GM21825 (cell line): Measurements from ENCODE around the gene CDK2AP2.
A peak's percentile ranks its signal among the peaks of the same experiment; 100 is the strongest.
"Not testable (repeated sequence)": the region's sequence is repeated elsewhere in the genome, so short reads cannot be mapped to it uniquely, and the experiment has no call there.

Experiments
- ATAC-seq: cut with Tn5 transposase; IDR thresholded peaks from one replicate; pipeline ENCODE4 v1.9.1; 2021; ENCODE audit warnings: mild to moderate bottlenecking, moderate library complexity; ENCODE audit not compliant: unreplicated experiment

The CDK2AP2 gene

DNA sequence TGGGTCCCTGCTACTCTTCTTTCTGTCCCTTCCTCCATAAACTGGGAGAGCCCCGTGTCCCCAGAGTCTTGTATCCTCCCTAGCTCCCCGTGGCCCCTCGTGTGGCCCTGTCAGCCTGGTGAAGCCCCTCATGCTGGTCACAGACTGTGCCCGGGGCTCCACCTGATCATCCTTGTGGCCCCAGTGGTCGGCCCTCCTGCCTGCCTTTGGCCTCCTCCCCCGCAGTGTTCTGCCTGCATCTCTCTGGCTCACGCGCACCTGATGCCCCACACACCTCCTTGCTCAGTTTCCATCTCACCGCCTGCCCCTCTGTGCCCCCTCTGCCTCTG is 16.5 kb upstream of the CDK2AP2 start:
- ATAC-seq: no peak

GRCh38 chr11:67523556-67524479 is 15.9 kb upstream of the CDK2AP2 start:
- ATAC-seq: no peak

DNA sequence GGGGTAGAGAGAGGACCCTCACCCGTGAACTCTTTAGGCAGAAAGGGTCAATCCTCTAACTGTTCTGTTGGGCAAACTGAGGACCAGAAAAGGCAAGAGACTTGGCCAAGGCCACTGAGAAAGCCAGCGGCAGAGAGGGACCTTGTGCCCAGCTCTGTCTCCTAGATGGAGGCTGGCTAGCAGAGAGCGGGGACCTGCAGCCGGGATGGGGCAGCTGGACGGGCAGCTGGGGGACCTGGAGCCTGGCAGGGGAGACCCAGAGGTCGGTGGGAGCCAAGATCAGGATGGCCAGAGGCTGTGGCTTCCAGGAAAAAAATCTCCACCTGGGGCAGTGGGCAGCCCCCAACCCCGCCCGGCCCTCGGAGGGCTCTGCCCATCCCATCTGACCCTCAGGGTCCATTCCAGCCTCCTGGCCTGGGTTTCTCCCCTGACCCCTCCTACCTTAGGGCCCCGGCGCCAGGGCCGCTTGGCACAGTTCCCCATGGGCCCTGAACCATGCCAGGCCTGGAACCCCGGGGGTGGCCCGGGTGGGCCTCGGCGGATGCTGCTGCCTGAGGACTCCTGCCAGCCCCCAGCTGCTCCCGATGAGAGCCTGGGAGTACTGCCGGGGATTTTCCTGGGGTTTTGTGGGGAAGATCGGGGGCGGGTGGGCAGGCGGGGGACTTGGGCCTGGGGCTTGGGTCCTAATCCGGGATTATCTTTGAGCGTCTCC is 15.0 kb upstream of the CDK2AP2 start, which contains the start of gene CABP2:
Gene CABP2 (minus strand): TSS at position 603 of the 712 bp plus-strand sequence. CDS start 120 bp downstream, at position 483.
- ATAC-seq: no peak

GRCh38 chr11:67522338-67522737 is 14.4 kb upstream of the CDK2AP2 start:
- no peak for ATAC-seq

DNA sequence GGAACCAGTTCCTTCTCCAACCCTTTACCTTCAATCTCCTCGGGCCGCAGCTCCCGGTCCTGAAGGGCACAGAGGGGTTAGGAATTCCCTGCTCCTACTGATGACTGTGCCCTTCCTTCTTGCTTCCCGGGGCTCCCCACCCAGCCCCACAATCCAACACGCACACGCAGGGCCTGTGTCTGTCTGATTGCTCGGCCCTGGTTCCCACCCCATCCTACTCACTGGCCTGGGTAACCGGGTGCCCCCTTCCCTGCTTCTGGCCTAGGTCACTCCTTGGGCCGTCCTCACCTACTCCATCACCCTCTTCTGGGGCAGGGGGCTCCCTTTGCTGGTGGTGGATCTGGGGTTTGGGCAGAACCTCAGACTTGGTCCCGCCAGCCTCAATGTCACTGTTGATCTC is 14.0 kb upstream of the CDK2AP2 start:
- no peak for ATAC-seq

GRCh38 chr11:67520856-67521824 is 13.2 kb upstream of the CDK2AP2 start:
- ATAC-seq: no peak

DNA sequence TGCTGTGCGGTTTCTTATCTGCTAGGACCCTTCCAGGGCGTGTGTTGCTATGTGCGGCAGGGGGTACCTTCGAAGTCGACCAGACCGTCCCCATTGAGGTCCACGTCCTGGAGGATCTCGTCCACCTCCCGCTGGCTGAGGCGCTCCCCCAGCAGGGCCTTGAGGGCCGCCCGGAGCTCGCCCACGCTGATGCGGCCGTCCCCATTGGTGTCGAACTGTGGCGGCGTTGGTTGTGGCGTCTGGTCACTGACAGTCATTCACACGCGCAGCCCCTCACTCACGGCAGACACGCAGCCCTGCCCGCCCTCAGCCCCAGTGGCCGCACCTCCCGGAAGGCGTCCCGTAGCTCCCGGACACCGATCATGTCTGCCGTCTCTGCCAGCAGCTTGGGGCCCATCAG is 11.8 kb upstream of the CDK2AP2 start:
- ATAC-seq: no peak

DNA sequence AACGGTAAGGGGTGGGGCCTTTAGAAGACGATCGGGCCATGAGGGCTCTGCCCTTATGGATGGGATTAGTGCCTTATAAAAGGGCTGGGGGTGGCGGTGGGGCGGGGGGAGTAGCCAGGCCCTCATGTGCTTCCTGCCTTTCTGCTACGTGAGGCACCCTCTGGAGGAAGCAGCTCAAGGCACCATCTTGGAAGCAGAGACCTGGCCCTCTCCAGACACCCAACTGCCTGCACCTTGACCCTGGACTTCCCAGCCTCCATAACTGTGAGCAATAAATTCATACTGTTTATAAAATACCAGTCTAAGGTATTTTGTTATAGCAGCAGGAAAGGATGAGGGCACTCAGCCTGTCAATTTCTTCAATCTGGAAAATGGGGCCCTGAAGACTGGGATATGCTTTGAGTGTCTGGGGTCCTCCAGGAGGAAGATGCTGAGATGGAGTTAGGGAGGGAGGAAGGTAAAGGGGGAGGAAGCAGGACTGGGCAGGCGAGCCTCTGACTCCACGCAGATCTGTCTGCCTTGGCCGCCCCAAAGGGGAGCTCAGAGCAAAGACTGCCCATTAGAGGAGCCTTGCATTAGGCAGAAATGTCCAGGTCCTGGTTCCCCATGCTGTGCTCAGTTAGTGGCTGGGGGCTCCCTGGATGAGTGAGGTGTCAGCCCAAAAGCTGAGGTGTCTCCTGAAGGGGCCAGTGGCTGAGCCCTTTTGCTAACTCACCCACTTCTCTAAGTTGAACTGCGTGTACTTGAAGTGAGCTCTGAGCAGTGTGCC is 10.0 kb upstream of the CDK2AP2 start:
- no peak for ATAC-seq

GRCh38 chr11:67516806-67517205 is 8.8 kb upstream of the CDK2AP2 start:
- ATAC-seq: no peak

- ATAC-seq: no peak
Observed at GRCh38 chr11:67514116-67514515, 6.2 kb upstream of the CDK2AP2 start.

- not testable (repeated sequence) for ATAC-seq
Observed at GRCh38 chr11:67511558-67511957, 3.6 kb upstream of the CDK2AP2 start.

DNA sequence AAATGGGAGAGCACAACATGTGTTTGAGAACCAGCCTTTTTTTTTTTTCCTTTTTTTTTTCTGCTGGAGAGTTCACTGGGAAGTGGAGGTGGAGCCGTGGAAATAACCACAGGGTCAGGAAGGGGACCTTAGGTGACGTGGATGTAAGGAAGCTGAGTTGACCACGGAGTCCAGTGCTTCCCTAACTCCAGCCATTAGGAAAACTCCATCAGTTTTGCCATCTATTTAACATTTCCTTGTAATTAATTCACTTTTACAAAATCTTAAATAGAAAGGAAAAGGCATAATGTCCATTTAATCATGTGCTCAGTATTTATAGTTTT is 2.0 kb upstream of the CDK2AP2 start:
- ATAC-seq: no peak

GRCh38 chr11:67508486-67509121 is 642 bp upstream of the CDK2AP2 start:
- ATAC-seq: peak; percentile 37

GRCh38 chr11:67507242-67507863 is 609 bp downstream of the CDK2AP2 start:
- ATAC-seq: no peak

DNA sequence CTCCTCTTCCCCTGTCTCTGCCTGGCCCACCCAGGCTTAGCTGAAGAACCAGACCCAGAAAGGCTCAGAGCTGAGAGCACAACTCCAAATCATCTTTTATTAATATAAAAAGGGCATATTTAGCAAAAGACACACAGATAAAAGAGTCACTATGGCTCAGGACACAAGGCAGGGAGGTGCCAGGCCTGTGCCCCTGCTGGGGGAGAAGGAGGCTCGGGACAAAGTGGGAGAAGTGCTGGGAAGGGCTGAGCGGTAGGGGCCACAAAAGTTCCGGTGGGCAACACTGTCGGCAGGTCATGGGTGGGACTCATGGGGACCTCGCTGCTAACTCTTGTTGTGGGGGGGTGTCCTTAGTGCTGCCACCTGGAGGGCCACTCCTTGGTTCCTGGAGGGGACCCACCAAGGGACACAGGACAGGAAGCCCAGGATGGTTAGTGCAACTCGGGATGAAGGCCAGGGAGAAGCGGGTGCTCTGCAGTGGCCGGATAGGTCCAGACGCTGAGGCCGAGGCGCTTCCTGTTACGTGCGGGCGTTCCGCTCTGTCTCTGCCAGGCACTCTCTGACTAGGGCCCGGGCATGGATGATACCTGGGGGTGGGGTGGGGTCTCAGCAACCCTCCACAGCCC is 1.4 kb downstream of the CDK2AP2 start:
- ATAC-seq: no peak

GRCh38 chr11:67505605-67506396 is 2.2 kb downstream of the CDK2AP2 start:
- no peak for ATAC-seq

DNA sequence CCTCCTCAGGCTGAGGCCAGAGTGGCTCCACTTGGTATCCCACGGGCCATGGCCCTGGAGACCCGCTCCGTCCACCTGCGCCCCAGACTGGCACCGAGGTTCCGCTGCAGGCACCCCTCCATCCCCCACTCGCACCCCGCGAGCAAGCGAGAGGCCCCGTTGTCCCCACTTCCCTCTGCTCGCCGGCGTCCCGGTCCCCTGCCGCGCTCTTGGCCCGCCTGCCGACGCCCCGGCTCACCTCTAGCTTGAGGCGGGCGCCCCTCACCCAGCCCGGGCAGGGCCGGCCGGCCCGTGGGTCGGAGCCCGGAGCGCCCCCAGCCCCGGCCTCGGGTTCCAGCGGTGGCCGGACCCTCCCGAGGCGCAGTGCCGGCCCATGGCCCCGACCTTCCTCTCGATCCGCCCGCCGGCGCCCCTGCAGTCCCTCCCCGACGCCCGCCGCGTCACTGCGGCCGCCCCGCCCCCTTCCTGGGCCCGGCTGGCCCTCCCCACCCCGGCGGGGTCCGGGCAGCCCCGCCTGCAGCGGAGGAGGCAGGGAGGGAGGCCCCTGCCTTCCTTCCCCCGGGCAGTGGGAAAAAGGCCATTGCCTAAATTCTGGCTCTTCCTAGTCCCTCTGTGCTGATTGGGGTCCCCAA is 2.9 kb downstream of the CDK2AP2 start, which contains the start of gene PITPNM1:
Gene PITPNM1 (minus strand): TSS at position 414 of the 632 bp plus-strand sequence. CDS start 1,183 bp downstream, outside the sequence.
- no peak for ATAC-seq
